Panc1 (cell line): ENCODE results near the gene FCN3. TPM values are rescaled to one million over a fixed set of nuclear protein-coding genes. Genes with fewer than 3 reads are reported as not detected.

ENCODE experiments used
- ATAC-seq: fragments of 200-7000 bp; cut with Tn5 transposase; 2 replicates; pipeline ENCODE4 v1.9.1; 2020; ENCODE audit warnings: mild to moderate bottlenecking, moderate library complexity
- BruUV-seq: library from RNA; stranded (reverse); fragments of 400-500 nt; replicated peaks from 2 replicates; lab custom pipeline; 2021; lab: Mats Ljungman, UMichigan
- CTCF ChIA-PET: fragments of 300-600 bp; sonication (Branson Sonifier 250); formaldehyde crosslinking; loops from one replicate; lab custom pipeline; 2022; ENCODE audit warnings: antibody characterized with exemption; lab: Charles Lee
- POLR2A ChIA-PET: fragments of 300-600 bp; sonication (Branson Sonifier 250); formaldehyde crosslinking; loops from one replicate; lab custom pipeline; 2022; ENCODE audit warnings: antibody characterized with exemption; lab: Charles Lee
- DNase-seq: peaks from one replicate; pipeline ENCODE4 v3.0.0-alpha.2; 2010; ENCODE audit warnings: low read depth, low spot score
- H3K27ac ChIP-seq: 2 replicates; pipeline ENCODE4 v1.5.1; 2011; ENCODE audit warnings: mild to moderate bottlenecking, low read length, inconsistent platforms
- H3K27me3 ChIP-seq: fragments of 200-500 bp; sonication (Bioruptor generic); 2 replicates; pipeline ENCODE4 v1.6.0; 2014; ENCODE audit warnings: low read length, inconsistent platforms; ENCODE audit not compliant: control insufficient read depth, insufficient read depth
- H3K36me3 ChIP-seq: fragments of 200-500 bp; sonication (Bioruptor generic); 2 replicates; pipeline ENCODE4 v1.5.1; 2014; ENCODE audit warnings: inconsistent platforms, mild to moderate bottlenecking, low read length, moderate library complexity; ENCODE audit not compliant: control insufficient read depth, insufficient read depth
- H3K4me1 ChIP-seq: 2 replicates; pipeline ENCODE4 v1.5.1; 2011; ENCODE audit warnings: inconsistent platforms, mild to moderate bottlenecking, low read length, moderate library complexity; ENCODE audit not compliant: control insufficient read depth, insufficient read depth
- H3K4me3 ChIP-seq, 2 experiments: 2 replicates each; pipeline ENCODE4 v1.5.1; 2011 to 2012; ENCODE audit warnings: low read depth in 2 of 2, low read length in 2 of 2, mild to moderate bottlenecking in 2 of 2, inconsistent platforms in 1 of 2, moderate library complexity in 1 of 2
- H3K9me3 ChIP-seq: fragments of 200-500 bp; sonication (Bioruptor generic); 2 replicates; pipeline ENCODE4 v1.5.1; 2014; ENCODE audit warnings: low read depth, mild to moderate bottlenecking, inconsistent platforms, low read length, moderate library complexity; ENCODE audit not compliant: control insufficient read depth, insufficient read depth
- CTCF ChIP-seq: fragments of 450-650 bp; IDR thresholded peaks from 2 replicates; pipeline ENCODE4 v1.5.1; 2017; ENCODE audit warnings: mild to moderate bottlenecking
- POLR2AphosphoS5 ChIP-seq: IDR thresholded peaks from 2 replicates; pipeline ENCODE4 v1.6.1; 2012; ENCODE audit warnings: mild to moderate bottlenecking, low read depth, low read length, moderate library complexity
- SIN3A ChIP-seq: IDR thresholded peaks from 2 replicates; pipeline ENCODE4 v1.6.1; 2012; ENCODE audit warnings: low read depth, mild to moderate bottlenecking, low read length, moderate library complexity, borderline replicate concordance; ENCODE audit not compliant: insufficient read depth
- TCF7L2 ChIP-seq: IDR thresholded peaks from 2 replicates; pipeline ENCODE4 v1.6.1; 2011; ENCODE audit warnings: mild to moderate bottlenecking, low read depth, low read length, inconsistent platforms
- in situ Hi-C: cut with HindIII; loops from 2 replicates; pipeline ENCODE4 v1.10.0; 2016; ENCODE audit warnings: low sequenced_read_pairs, low pct_unique_long_range_greater_than_20kb
- intact Hi-C: fragments of 100-400 bp; cut with micrococcal nuclease; formaldehyde crosslinking; loops from one replicate; pipeline ENCODE4 v1.10.0; 2022; ENCODE audit not compliant: unreplicated experiment
- total RNA-seq: library from RNA; stranded (reverse); gene quantifications from one replicate; pipeline ENCODE4 v1.2.1, GENCODE V29; 2021; ENCODE audit not compliant: unreplicated experiment
- TF ChIP-seq, protein P1 (sequence below), 2 experiments: IDR thresholded peaks; 2 replicates each; pipeline ENCODE4 v1.6.1; 2011 to 2012; ENCODE audit warnings: low read depth in 2 of 2, control low read depth in 1 of 2, low read length in 1 of 2, mild to moderate bottlenecking in 1 of 2, moderate library complexity in 1 of 2; ENCODE audit not compliant: insufficient read depth in 1 of 2

Gene FCN3
- total RNA-seq, 1 experiment from 2014 or later: not detected

- TF ChIP-seq POLR2AphosphoS5 (no peak), TCF7L2 (no peak), SIN3A (no peak), CTCF (no peak)
- TF ChIP-seq, protein P1, sequence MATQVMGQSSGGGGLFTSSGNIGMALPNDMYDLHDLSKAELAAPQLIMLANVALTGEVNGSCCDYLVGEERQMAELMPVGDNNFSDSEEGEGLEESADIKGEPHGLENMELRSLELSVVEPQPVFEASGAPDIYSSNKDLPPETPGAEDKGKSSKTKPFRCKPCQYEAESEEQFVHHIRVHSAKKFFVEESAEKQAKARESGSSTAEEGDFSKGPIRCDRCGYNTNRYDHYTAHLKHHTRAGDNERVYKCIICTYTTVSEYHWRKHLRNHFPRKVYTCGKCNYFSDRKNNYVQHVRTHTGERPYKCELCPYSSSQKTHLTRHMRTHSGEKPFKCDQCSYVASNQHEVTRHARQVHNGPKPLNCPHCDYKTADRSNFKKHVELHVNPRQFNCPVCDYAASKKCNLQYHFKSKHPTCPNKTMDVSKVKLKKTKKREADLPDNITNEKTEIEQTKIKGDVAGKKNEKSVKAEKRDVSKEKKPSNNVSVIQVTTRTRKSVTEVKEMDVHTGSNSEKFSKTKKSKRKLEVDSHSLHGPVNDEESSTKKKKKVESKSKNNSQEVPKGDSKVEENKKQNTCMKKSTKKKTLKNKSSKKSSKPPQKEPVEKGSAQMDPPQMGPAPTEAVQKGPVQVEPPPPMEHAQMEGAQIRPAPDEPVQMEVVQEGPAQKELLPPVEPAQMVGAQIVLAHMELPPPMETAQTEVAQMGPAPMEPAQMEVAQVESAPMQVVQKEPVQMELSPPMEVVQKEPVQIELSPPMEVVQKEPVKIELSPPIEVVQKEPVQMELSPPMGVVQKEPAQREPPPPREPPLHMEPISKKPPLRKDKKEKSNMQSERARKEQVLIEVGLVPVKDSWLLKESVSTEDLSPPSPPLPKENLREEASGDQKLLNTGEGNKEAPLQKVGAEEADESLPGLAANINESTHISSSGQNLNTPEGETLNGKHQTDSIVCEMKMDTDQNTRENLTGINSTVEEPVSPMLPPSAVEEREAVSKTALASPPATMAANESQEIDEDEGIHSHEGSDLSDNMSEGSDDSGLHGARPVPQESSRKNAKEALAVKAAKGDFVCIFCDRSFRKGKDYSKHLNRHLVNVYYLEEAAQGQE (IDR thresholded peaks at IDR 0.05; ENCODE audit: insufficient read depth in 1 of 2, low read depth in 2 of 2, low read length in 1 of 2): no peak
- Histone ChIP-seq H3K4me3 (no peak overlapping the region), H3K27me3 (no peaks in the 10 kb centered on the region), H3K36me3 (no peaks in the 10 kb centered on the region), H3K27ac (no peak overlapping the region), H3K9me3 (no peaks in the 10 kb centered on the region), H3K4me1 (no peaks in the 10 kb centered on the region)
- in situ Hi-C loops (no loop called here), intact Hi-C loops (no loop called here)
- POLR2A ChIA-PET: interaction anchor here (0.6 kb wide), 1 partner anchor 60 kb away, joined by 6 read pairs; no protein-coding TSS in a partner anchor
- CTCF ChIA-PET: interaction anchor here (0.6 kb wide), 1 partner anchor 223 kb away, joined by 3 read pairs; no protein-coding TSS in a partner anchor
- ATAC-seq (0 out of 2 replicates have a peak, but pooled peaks have one; percentile 47), DNase-seq (no peak)
- no TSS peak for BruUV-seq
Observed at GRCh38 chr1:27372808-27373690, 1.6 kb downstream of the FCN3 start.

GRCh38 chr1:27372022-27372807 is 2.4 kb downstream of the FCN3 start:
- ChIA-PET CTCF (interaction anchor here (0.6 kb wide), 2 partner anchors 22 to 223 kb away, joined by 3 to 6 read pairs; no protein-coding TSS in a partner anchor), POLR2A (no interaction called here)
- ATAC-seq: no peak
- in situ Hi-C loops: no loop called here
- no peaks in the 10 kb centered on the region for H3K36me3 ChIP-seq
- H3K27me3 ChIP-seq: no peaks in the 10 kb centered on the region
- no peak for DNase-seq
- no TSS peak for BruUV-seq
- TF ChIP-seq TCF7L2 (no peak), SIN3A (no peak), POLR2AphosphoS5 (no peak), CTCF (no peak)
- TF ChIP-seq, protein P1 (IDR thresholded peaks at IDR 0.05; ENCODE audit: insufficient read depth in 1 of 2, low read depth in 2 of 2, low read length in 1 of 2): no peak
- H3K9me3 ChIP-seq: no peaks in the 10 kb centered on the region
- H3K4me3 ChIP-seq: no peak overlapping the region
- intact Hi-C loops: no loop called here
- peaks cover 5% of the 10 kb centered on the region for H3K4me1 ChIP-seq
- H3K27ac ChIP-seq: no peak overlapping the region
